ENCODE measurements around the gene OR11A1.

Gene OR11A1

DNA sequence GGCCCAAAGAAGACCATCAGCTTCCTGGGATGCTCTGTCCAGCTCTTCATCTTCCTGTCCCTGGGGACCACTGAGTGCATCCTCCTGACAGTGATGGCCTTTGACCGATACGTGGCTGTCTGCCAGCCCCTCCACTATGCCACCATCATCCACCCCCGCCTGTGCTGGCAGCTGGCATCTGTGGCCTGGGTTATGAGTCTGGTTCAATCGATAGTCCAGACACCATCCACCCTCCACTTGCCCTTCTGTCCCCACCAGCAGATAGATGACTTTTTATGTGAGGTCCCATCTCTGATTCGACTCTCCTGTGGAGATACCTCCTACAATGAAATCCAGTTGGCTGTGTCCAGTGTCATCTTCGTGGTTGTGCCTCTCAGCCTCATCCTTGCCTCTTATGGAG is 5.2 kb upstream of the OR11A1 start:
- TF ChIP-seq GABPA (IDR thresholded peaks at IDR 0.05; ENCODE audit: low read depth) (no peak), POLR2AphosphoS5 (IDR thresholded peaks at IDR 0.05; ENCODE audit: low read depth) (no peak), SPI1 (IDR thresholded peaks at IDR 0.05; ENCODE audit: borderline replicate concordance, low read depth) (no peak)
- TF ChIP-seq, protein P1, sequence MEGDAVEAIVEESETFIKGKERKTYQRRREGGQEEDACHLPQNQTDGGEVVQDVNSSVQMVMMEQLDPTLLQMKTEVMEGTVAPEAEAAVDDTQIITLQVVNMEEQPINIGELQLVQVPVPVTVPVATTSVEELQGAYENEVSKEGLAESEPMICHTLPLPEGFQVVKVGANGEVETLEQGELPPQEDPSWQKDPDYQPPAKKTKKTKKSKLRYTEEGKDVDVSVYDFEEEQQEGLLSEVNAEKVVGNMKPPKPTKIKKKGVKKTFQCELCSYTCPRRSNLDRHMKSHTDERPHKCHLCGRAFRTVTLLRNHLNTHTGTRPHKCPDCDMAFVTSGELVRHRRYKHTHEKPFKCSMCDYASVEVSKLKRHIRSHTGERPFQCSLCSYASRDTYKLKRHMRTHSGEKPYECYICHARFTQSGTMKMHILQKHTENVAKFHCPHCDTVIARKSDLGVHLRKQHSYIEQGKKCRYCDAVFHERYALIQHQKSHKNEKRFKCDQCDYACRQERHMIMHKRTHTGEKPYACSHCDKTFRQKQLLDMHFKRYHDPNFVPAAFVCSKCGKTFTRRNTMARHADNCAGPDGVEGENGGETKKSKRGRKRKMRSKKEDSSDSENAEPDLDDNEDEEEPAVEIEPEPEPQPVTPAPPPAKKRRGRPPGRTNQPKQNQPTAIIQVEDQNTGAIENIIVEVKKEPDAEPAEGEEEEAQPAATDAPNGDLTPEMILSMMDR (IDR thresholded peaks at IDR 0.05; ENCODE audit: insufficient read depth, low read length) = no peak
- TF ChIP-seq, protein P2, sequence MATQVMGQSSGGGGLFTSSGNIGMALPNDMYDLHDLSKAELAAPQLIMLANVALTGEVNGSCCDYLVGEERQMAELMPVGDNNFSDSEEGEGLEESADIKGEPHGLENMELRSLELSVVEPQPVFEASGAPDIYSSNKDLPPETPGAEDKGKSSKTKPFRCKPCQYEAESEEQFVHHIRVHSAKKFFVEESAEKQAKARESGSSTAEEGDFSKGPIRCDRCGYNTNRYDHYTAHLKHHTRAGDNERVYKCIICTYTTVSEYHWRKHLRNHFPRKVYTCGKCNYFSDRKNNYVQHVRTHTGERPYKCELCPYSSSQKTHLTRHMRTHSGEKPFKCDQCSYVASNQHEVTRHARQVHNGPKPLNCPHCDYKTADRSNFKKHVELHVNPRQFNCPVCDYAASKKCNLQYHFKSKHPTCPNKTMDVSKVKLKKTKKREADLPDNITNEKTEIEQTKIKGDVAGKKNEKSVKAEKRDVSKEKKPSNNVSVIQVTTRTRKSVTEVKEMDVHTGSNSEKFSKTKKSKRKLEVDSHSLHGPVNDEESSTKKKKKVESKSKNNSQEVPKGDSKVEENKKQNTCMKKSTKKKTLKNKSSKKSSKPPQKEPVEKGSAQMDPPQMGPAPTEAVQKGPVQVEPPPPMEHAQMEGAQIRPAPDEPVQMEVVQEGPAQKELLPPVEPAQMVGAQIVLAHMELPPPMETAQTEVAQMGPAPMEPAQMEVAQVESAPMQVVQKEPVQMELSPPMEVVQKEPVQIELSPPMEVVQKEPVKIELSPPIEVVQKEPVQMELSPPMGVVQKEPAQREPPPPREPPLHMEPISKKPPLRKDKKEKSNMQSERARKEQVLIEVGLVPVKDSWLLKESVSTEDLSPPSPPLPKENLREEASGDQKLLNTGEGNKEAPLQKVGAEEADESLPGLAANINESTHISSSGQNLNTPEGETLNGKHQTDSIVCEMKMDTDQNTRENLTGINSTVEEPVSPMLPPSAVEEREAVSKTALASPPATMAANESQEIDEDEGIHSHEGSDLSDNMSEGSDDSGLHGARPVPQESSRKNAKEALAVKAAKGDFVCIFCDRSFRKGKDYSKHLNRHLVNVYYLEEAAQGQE (IDR thresholded peaks at IDR 0.05; ENCODE audit: insufficient replicate concordance, low read depth) = no peak
- DNase-seq (ENCODE audit: low read depth in 1 of 2, low spot score in 1 of 2) = no peak
- no peak overlapping the region for H3K4me3 ChIP-seq (replicated peaks; ENCODE audit: insufficient read depth, low read length)
- no peak overlapping the region for H3K27ac ChIP-seq (replicated peaks)
- H3K27me3 ChIP-seq (ENCODE audit: insufficient read depth, poor library complexity, severe bottlenecking) = no peaks in the 10 kb centered on the region

DNA sequence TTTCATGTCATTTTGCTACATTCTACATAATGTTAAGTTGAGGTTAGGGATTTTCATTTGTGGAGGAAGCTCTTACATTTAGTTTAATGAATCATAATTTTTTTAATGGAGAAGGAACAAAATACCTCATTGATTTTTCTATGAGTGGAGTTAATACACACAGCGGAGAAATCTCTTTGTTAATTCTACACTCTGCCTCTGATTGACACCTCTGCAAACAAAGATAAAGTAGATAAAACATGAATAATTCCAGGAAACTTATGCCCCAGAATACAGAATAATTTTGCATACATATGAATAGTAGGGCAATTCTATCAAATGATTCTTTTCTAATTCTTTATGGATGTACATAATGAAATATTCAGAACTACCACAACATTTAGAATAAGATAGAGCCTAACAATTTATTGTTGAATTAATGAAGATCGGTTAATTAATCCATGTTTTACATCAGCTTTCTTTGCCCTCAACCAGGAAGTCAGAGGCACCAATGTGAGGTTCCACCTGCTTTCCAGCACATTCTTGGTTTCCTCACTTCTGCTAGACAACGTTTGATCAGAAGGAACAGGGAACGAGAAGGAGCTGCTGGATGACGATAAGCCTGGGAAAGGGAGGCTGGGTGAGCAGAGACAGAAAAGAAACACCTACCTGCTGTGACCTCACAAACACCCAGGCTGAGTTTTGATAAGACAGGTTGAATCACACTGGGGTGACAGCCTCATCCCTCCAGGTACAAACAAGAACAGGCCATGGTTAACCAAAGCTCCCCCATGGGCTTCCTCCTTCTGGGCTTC is 4.3 kb upstream of the OR11A1 start:
- Histone ChIP-seq H3K27me3 (ENCODE audit: insufficient read depth, poor library complexity, severe bottlenecking) (no peaks in the 10 kb centered on the region), H3K27ac (replicated peaks) (no peak overlapping the region), H3K4me3 (replicated peaks; ENCODE audit: insufficient read depth, low read length) (no peak overlapping the region)
- no peak for DNase-seq (ENCODE audit: low read depth in 1 of 2, low spot score in 1 of 2)
- TF ChIP-seq SPI1 (IDR thresholded peaks at IDR 0.05; ENCODE audit: borderline replicate concordance, low read depth) = no peak
- TF ChIP-seq, protein P2 (IDR thresholded peaks at IDR 0.05; ENCODE audit: insufficient replicate concordance, low read depth) = no peak
- no peak for TF ChIP-seq GABPA (IDR thresholded peaks at IDR 0.05; ENCODE audit: low read depth)
- no peak for TF ChIP-seq POLR2AphosphoS5 (IDR thresholded peaks at IDR 0.05; ENCODE audit: low read depth)
- TF ChIP-seq, protein P1 (IDR thresholded peaks at IDR 0.05; ENCODE audit: insufficient read depth, low read length) = no peak

GRCh38 chr6:29451471-29452193 is 5.2 kb downstream of the OR11A1 start:
- Histone ChIP-seq H3K4me3 (replicated peaks; ENCODE audit: insufficient read depth, low read length) (no peak overlapping the region), H3K27me3 (ENCODE audit: insufficient read depth, poor library complexity, severe bottlenecking) (no peaks in the 10 kb centered on the region), H3K27ac (replicated peaks) (no peak overlapping the region)
- DNase-seq (ENCODE audit: low read depth in 1 of 2, low spot score in 1 of 2) = no peak
- TF ChIP-seq, protein P2 (IDR thresholded peaks at IDR 0.05; ENCODE audit: insufficient replicate concordance, low read depth) = no peak
- TF ChIP-seq SPI1 (IDR thresholded peaks at IDR 0.05; ENCODE audit: borderline replicate concordance, low read depth) (no peak), GABPA (IDR thresholded peaks at IDR 0.05; ENCODE audit: low read depth) (no peak), POLR2AphosphoS5 (IDR thresholded peaks at IDR 0.05; ENCODE audit: low read depth) (no peak)
- TF ChIP-seq, protein P1 (IDR thresholded peaks at IDR 0.05; ENCODE audit: insufficient read depth, low read length) = no peak

All from HL-60 (cell line).